RCC 7860 (cell line): Measurements from ENCODE around the gene PTPRK.
"Not testable (repeated sequence)": the region's sequence is repeated elsewhere in the genome, so short reads cannot be mapped to it uniquely, and the experiment has no call there.

Experiments
- DNase-seq: peaks from one replicate; pipeline ENCODE4 v3.0.0-alpha.2; 2015; ENCODE audit warnings: low spot score
- FAIRE-seq: peaks from 2 replicates; lab custom pipeline; 2012; peaks lifted over from hg19 to GRCh38; lab: Jason Lieb, UNC

Gene PTPRK

DNA sequence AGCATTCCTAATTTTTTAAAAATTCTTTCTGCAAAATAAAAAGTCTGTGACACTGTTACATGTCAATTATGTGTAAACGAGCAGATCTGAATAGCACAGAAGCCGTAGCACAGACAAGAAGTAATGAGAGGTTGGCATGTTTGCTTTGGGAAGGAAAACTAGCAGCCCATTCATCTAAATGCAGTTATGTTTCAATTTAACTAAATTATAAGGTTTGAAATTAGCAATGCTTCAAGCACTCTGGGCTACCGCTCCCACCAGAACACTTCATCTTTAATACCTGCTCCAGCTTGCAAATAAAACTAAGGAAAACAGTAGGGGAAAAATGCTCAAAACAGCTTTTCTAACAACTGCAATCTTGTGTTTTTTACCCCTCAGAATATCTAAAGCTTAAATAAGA, 73.9 kb downstream of the PTPRK start:
- FAIRE-seq: no peak
- no peak for DNase-seq

GRCh38 chr6:128443553-128443952, 76.8 kb downstream of the PTPRK start:
- no peak for FAIRE-seq
- DNase-seq: no peak

DNA sequence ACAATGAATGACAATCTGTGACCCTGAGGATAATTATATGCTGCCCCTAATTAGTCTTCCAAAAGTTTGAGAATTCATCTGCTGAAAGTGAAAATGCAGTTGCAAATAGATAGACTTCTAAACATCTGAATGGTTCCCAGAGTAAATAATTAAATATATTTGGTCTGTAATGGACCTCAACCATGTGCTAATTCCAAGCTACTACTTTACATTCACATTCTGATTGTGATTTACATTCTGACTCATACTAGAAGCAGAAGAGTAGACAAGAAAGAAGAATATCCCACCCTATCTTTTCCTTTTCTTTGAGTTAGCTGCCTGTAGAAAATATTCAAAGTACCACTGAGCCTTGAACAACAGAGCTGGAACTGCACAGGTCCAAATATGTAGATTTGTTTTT, 80.8 kb downstream of the PTPRK start:
- DNase-seq (no peak), FAIRE-seq (no peak)

DNA sequence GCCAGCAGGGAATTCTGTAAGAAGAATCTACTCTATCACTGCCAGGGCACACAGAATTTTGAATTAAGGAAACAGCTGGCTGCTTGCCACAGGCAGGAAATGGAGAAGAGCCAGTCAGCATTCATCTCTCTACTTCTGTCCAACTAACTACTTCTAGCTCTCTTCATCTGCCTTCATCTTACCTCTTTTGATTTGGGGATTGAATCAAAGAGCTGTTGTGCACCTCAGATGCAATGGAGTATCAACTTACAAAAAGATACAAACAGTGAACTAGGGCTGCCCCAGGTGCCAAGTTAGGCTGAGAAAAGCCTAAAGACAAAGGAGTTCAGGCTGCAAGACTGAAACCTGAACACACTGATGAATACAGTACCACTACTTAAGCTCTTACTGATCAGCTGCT, 82.0 kb downstream of the PTPRK start:
- no peak for FAIRE-seq
- no peak for DNase-seq

DNA sequence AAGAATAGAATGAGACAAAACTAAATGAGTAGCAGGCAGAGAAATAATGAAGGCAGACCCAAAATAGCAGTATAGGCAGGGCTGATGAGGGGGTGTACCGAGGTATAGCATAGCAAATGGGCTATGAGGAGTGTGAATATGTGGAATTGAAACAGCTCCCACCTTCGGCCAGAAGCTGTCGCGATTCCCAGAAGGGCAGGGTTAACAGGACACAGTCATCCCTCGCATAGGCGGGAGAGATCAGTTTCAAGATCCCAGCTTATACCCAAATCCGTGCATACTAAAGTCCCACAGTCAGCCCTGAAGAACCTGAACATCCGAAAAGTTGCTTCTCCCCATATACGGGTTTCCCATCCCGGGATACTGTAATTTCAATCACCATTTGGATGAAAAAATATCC, 82.7 kb downstream of the PTPRK start:
- DNase-seq (no peak), FAIRE-seq (no peak)

DNA sequence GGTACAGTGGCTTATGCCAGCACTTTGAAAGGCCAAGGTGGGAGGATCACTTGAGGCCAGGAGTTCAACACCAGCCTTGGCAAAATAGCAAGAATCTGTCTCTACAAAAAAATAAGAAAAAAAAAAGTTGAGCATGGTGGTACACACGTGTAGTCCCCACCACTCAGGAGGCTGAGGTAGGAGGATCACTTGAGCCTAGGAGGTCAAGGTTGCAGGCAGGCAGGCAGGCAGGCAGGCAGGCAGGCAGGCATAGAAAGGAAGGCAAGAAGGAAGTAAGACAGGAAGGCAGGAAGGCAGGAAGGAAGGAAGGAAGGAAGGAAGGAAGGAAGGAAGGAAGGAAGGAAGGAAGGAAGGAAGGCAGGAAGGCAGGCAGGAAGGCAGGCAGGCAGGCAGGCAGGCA, 85.6 kb downstream of the PTPRK start:
- not testable (repeated sequence) for DNase-seq, FAIRE-seq

- DNase-seq: peak; percentile 7
- FAIRE-seq: peak; percentile 7
Observed at GRCh38 chr6:128432394-128432793, 88.0 kb downstream of the PTPRK start.

DNA sequence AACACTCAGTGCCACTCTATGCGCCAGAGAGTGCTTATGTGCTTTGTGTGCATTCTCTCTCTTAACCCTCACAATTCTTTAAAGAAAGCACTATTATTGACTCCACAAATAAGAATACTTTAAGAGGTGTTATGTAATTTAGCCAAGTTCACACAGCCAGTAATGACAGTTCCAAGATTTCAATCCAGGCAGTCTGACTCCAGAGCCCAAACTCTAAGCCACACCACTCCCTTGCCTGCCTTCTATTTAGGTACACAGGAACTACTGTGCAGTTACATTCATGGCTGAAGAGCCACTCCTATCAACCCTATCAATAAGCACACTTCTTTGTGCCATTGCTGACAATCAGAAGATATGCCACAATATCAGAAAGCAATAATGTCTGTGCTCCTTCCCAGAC, 93.3 kb downstream of the PTPRK start:
- DNase-seq (no peak), FAIRE-seq (no peak)

DNA sequence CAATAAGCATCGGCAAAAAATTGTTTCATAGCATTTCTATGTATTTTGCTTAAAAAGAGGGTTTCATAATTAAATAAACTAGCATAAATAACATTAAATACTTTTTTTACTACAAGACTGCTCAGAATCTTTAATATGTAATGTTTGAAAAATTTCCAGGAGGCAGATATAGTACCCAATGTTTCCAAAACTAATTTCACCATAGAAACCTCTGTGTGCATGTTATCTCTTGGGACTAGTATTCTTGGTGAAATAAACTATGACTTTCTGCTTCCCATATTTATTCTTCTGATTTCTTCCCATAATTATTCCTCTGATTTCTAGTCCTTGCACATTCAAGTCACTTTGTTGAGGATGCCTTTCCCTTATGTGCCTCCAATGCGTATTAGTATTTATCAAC, 94.5 kb downstream of the PTPRK start:
- FAIRE-seq (no peak), DNase-seq (no peak)

GRCh38 chr6:128422871-128423270, 97.5 kb downstream of the PTPRK start:
- FAIRE-seq (no peak), DNase-seq (no peak)

GRCh38 chr6:128422200-128422599, 98.2 kb downstream of the PTPRK start:
- DNase-seq (no peak), FAIRE-seq (no peak)

GRCh38 chr6:128421788-128422187, 98.6 kb downstream of the PTPRK start:
- DNase-seq: no peak
- FAIRE-seq: no peak

DNA sequence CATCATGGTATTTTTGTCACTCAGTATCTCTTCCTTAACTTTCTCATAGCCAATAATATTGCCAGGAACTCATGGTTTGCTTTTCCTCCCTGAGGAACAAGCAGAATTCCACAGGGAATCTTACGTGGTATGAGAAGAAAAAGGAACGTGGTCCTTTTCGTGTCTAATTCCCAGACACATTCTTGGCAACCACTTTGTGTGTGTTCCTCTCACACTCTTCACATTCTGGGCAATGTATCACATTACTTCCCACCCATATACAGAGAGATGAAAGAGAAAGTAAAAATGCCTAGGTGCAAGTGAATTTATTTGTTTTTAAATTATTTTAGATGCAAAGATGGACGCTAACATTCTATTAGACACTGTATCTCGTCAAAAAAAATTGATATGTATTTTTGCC, 102.7 kb downstream of the PTPRK start:
- DNase-seq (no peak), FAIRE-seq (no peak)

GRCh38 chr6:128415387-128415786, 105.0 kb downstream of the PTPRK start:
- DNase-seq (no peak), FAIRE-seq (no peak)

DNA sequence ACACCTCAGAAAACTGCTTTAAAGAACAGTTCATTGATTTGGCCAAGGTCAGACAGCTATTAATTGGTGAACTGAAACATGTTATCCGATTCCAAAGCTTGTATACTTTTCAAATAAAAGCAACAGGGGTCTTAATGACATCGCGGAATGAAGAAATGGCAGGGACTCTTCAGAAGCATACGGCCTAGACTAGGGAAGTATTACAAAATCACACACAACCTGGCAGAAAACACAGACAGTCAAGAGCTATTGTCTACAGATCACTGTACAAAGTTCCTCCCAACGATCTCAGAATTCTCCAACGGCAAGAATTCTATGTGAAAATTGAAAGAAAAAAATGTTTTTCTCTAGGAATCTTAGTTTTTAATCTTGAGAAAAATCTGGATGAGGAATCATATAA, 105.5 kb downstream of the PTPRK start:
- no peak for DNase-seq
- FAIRE-seq: no peak

- DNase-seq (no peak), FAIRE-seq (no peak)
Observed at GRCh38 chr6:128413291-128413690, 107.1 kb downstream of the PTPRK start.

DNA sequence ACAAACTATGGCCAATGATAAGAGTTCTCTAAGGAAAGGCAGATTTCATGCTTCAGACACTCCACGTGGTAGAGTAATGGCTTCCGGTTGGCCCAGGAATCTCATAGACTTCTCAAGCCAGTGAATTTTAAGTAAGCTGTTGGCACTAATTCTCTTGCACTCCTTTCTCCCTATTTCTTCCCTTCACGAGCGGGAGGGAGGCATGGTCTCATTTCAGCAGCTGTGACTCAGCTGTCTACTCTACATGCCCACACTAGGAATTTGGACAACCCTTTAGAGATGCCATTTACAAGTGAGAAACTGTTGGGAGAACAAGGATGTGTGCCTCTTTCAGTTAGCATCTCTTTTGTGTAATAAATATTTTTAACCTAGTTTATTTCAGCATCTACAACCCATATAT, 107.7 kb downstream of the PTPRK start:
- FAIRE-seq (no peak), DNase-seq (no peak)

GRCh38 chr6:128410584-128410983, 109.8 kb downstream of the PTPRK start:
- FAIRE-seq (no peak), DNase-seq (no peak)

GRCh38 chr6:128409003-128409402, 111.4 kb downstream of the PTPRK start:
- no peak for FAIRE-seq

DNA sequence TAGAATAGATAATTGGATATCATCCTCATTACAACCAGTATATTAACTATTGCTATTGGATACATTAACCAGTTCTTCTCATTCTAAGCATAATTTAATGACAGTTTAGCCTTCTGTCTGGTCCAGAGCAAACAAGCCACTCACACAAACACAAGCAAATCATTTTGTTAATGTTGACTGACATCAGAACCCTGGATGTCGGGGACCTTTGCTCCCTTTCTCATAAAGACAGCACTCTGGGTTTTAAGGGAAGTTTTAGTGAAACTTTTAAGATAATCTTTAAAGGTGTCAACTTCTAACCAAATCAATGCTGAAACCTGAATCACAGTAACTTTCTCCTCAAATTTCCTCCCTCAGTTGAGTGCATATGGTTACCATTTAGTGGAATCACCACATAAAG, 113.9 kb downstream of the PTPRK start:
- FAIRE-seq: no peak
- no peak for DNase-seq

More at GRCh38 chr6:128409003-128409402, 111.4 kb downstream of the PTPRK start:
- no peak for DNase-seq

GRCh38 chr6:128403618-128404444, 116.6 kb downstream of the PTPRK start:
- FAIRE-seq: no peak
- no peak for DNase-seq

GRCh38 chr6:128400875-128401274, 119.5 kb downstream of the PTPRK start:
- DNase-seq: no peak
- FAIRE-seq: no peak

DNA sequence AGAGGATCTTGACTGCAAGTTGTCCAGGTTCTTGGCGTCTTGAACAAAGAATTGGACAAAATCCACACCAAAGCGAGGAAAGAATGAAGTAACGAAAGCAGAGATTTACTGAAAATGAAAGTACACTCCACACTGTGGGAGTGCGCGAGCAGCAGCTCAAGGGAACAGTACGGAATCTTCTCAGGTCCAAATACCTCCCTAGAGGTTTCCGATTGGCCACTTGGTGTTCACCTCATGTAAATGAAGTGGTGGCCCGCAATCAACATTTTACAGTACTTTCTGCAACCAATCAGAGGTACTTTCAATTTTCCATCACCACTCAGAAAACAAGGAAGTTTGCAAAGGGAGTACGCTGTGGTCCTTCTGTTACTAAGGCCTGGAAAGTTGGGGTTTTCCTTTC, 122.4 kb downstream of the PTPRK start:
- FAIRE-seq: no peak
- DNase-seq: no peak
